Measurements from ENCODE around the gene IGF2R.

DNA sequence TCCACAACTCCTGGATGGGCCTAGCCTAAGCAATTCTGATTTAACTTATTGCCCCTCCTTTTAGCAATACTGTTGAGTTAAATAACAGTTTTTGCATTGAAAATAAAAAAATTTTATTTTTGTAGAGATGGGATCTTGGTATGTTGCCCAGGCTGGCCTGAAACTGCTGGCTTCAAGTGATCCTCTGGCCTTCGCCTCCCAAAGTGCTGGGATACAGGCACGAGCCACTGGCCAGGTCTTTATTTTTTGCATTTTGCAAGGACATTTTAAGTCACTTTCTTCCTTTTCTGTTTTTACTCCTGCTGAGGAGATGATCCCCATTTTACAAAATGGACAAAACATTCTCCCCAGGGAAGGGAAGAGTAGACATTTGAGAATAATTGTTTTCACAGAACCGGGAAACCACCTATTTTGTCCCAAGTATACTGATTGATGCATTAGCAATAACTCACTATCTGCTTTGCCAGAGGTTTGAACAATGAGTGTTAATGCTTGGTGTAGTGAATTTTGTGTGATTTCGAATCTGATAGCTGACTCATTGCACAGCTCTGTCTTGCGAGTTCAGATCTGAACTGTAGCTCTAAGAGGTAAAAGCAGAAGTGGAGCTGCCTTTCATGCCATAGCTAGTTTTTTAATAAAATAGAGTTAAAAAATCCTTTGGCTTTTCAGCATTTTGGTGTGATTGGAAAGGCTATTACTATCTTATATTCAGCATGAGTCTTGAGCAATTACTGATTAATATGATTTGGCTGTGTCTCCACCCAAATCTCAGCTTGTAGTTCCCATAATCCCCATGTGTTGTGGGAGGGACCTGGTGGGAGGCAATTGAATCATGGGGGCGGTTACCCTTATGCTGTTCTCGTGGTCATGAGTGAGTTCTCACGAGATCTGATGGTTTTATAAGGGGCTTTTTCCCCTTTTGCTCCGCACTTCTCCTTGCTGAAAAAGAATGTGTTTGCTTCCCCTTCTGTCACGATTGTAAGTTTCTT is 20.9 kb downstream of the IGF2R start:
- TF ChIP-seq BHLHE40 (IDR thresholded peaks at IDR 0.05; ENCODE audit: borderline replicate concordance): no peak
- TF ChIP-seq SUZ12 (IDR thresholded peaks at IDR 0.05): no peak
- TF ChIP-seq FOXM1 (IDR thresholded peaks at IDR 0.05; ENCODE audit: borderline replicate concordance): no peak
- TF ChIP-seq PKNOX1 (IDR thresholded peaks at IDR 0.05): no peak
- TF ChIP-seq ZNF384 (IDR thresholded peaks at IDR 0.05): no peak
- TF ChIP-seq FOXK2 (IDR thresholded peaks at IDR 0.05): no peak
- no peak for TF ChIP-seq FOXA1 (IDR thresholded peaks at IDR 0.05)
- no peak for TF ChIP-seq L3MBTL2 (conservative IDR thresholded peaks at IDR 0.05)
- TF ChIP-seq TARDBP (IDR thresholded peaks at IDR 0.05): no peak

Data from HEK293T (cell line).